B cell (primary cell): ENCODE data around the gene C3AR1. TPM values are rescaled to one million over a fixed set of nuclear protein-coding genes. Genes with fewer than 3 reads are reported as not detected.
A peak's percentile ranks its signal among the peaks of the same experiment; 100 is the strongest.

ENCODE experiments used
- ATAC-seq: fragments of 200-7000 bp; cut with Tn5 transposase; one replicate; pipeline ENCODE4 v1.10.0; 2021; ENCODE audit warnings: low read depth, mild to moderate bottlenecking, moderate number of reproducible peaks, moderate library complexity
- CTCF ChIA-PET: fragments of 350-600 bp; sonication (Branson Sonifier 250); formaldehyde crosslinking; loops from one replicate; lab custom pipeline; 2021; ENCODE audit warnings: antibody characterized with exemption, inconsistent platforms; lab: Charles Lee
- POLR2A ChIA-PET: fragments of 350-600 bp; sonication (Branson Sonifier 250); formaldehyde crosslinking; loops from one replicate; lab custom pipeline; 2021; ENCODE audit warnings: antibody characterized with exemption; lab: Charles Lee
- DNase-seq: peaks from one replicate; pipeline ENCODE4 v3.0.0; 2013
- H2AFZ ChIP-seq: 2 replicates; pipeline ENCODE4 v1.6.1; 2012; ENCODE audit warnings: mild to moderate bottlenecking, low read depth, low read length; ENCODE audit not compliant: insufficient read depth, poor library complexity, severe bottlenecking
- H3K27ac ChIP-seq, 2 donors: 1 replicate in 1 of 2; 2 replicates in 1 of 2; pipeline ENCODE4 v1.5.1; 2012 to 2013; ENCODE audit warnings: low read length in 2 of 2, mild to moderate bottlenecking in 2 of 2, moderate library complexity in 1 of 2
- H3K27me3 ChIP-seq, 4 experiments: fragments of 200-600 bp in 1 of 4; sonication (generic) in 1 of 4; replicated peaks in 1 of 4; 1 replicate in 2 of 4; 2 replicates in 2 of 4; pipeline versions ENCODE4 v1.6.1 to v1.7.0; 2013 to 2016; ENCODE audit warnings: low read length in 3 of 4, mild to moderate bottlenecking in 2 of 4, mixed read lengths in 1 of 4, moderate library complexity in 1 of 4; ENCODE audit not compliant: insufficient read depth in 4 of 4, control insufficient read depth in 3 of 4; ENCODE audit errors: control extremely low read depth in 1 of 4
- H3K36me3 ChIP-seq, 2 experiments: replicated peaks in 1 of 2; 1 replicate in 1 of 2; 2 replicates in 1 of 2; pipeline versions ENCODE4 v1.6.1 to v1.7.1; 2013; ENCODE audit warnings: low read length in 1 of 2; ENCODE audit not compliant: insufficient read depth in 2 of 2, control insufficient read depth in 1 of 2; ENCODE audit errors: control extremely low read depth in 1 of 2, extremely low read depth in 1 of 2
- H3K4me1 ChIP-seq, 2 donors: fragments of 200-600 bp in 1 of 2; sonication (generic) in 1 of 2; 1 replicate in 1 of 2; 2 replicates in 1 of 2; pipeline versions ENCODE4 v1.5.1 to v1.6.1; 2013 to 2017; ENCODE audit warnings: low read length in 2 of 2; ENCODE audit not compliant: control insufficient read depth in 2 of 2, insufficient read depth in 2 of 2
- H3K4me2 ChIP-seq: replicated peaks from 2 replicates; pipeline ENCODE3; 2012; ENCODE audit warnings: mild to moderate bottlenecking, low read depth, low read length; ENCODE audit not compliant: poor library complexity, severe bottlenecking
- H3K4me3 ChIP-seq, 5 experiments: fragments of 200-600 bp in 1 of 5; sonication (generic) in 1 of 5; 1 replicate in 3 of 5; 2 replicates in 2 of 5; pipeline versions ENCODE4 v1.5.1 to v1.7.0; 2011 to 2016; ENCODE audit warnings: low read length in 4 of 5, mild to moderate bottlenecking in 4 of 5, low read depth in 2 of 5, control low read depth in 1 of 5, moderate library complexity in 1 of 5; ENCODE audit not compliant: insufficient read depth in 1 of 5; ENCODE audit errors: control extremely low read depth in 1 of 5, extremely low read depth in 1 of 5
- H3K79me2 ChIP-seq: fragments of 200-600 bp; sonication (generic); one replicate; pipeline ENCODE4 v1.6.0; 2016; ENCODE audit warnings: low read length; ENCODE audit not compliant: control insufficient read depth, insufficient read depth
- H3K9ac ChIP-seq: fragments of 200-600 bp; sonication (generic); 2 replicates; pipeline ENCODE4 v1.6.1; 2017; ENCODE audit warnings: mild to moderate bottlenecking, low read length, moderate library complexity
- H3K9me3 ChIP-seq, 3 donors: one replicate each; pipeline versions ENCODE4 v1.6.1 to v1.7.1; 2013; ENCODE audit warnings: low read length in 2 of 3; ENCODE audit not compliant: control insufficient read depth in 2 of 3, insufficient read depth in 1 of 3; ENCODE audit errors: control extremely low read depth in 1 of 3
- H4K20me1 ChIP-seq: 2 replicates; pipeline ENCODE4 v1.6.0; 2012; ENCODE audit warnings: mild to moderate bottlenecking, low read length; ENCODE audit not compliant: insufficient read depth, control insufficient read depth, poor library complexity, severe bottlenecking
- H3K27ac Mint-ChIP-seq: one replicate; pipeline ENCODE4 v1.8.0; 2021; ENCODE audit warnings: mixed read lengths
- H3K27me3 Mint-ChIP-seq: one replicate; pipeline ENCODE4 v1.8.0; 2021; ENCODE audit warnings: mixed read lengths
- H3K4me1 Mint-ChIP-seq: one replicate; pipeline ENCODE4 v1.8.0; 2021; ENCODE audit warnings: mixed read lengths
- H3K4me3 Mint-ChIP-seq: one replicate; pipeline ENCODE4 v1.8.0; 2021; ENCODE audit warnings: mixed read lengths
- H3K9me3 Mint-ChIP-seq: one replicate; pipeline ENCODE4 v1.8.0; 2022; ENCODE audit warnings: mixed read lengths; ENCODE audit not compliant: insufficient read depth
- EZH2 ChIP-seq: IDR thresholded peaks from 2 replicates; pipeline ENCODE4 v1.6.1; 2012; ENCODE audit warnings: borderline replicate concordance, low read depth, mild to moderate bottlenecking, moderate library complexity, low read length; ENCODE audit not compliant: insufficient read depth, poor library complexity, severe bottlenecking
- WGBS: methylation state at CpG from one replicate; pipeline ENCODE4 v1.1.5; 2013; ENCODE audit warnings: missing lambda C conversion rate; ENCODE audit not compliant: insufficient coverage; 5-methylcytosine and 5-hydroxymethylcytosine counted together
- intact Hi-C: fragments of 100-400 bp; cut with micrococcal nuclease; formaldehyde crosslinking; loops from one replicate; pipeline ENCODE4 v1.10.0; 2022
- polyA plus RNA-seq: library from polyadenylated mRNA; depleted of rRNA; stranded (reverse); fragments of >200 nt; gene quantifications from 2 replicates; pipeline ENCODE4 v1.2.3, GENCODE V29; 2012
- total RNA-seq, 2 donors: library from RNA; stranded (reverse); fragments of 120-200 nt in 1 of 2; gene quantifications; 1 replicate in 1 of 2; 2 replicates in 1 of 2; pipeline versions ENCODE4 v1.2.3 to v1.2.4, GENCODE V29; 2013 to 2022
- TF ChIP-seq, protein P1 (sequence below): fragments of 200-600 bp; IDR thresholded peaks from one replicate; pipeline ENCODE4 v1.8.0; 2022; ENCODE audit warnings: antibody characterized with exemption, mild to moderate bottlenecking

C3AR1 gene
- total and polyA plus RNA-seq, 2 donors (not counting 1 experiment from before 2014, with no cell fraction given): 0.13 to 0.64 TPM

- POLR2A ChIA-PET: interaction anchor here (0.6 to 2.2 kb wide), 5 partner anchors 54 to 684 kb away, joined by 3 to 15 read pairs (median 4); no protein-coding TSS in a partner anchor
These were observed 38.3 kb downstream of the C3AR1 start for GRCh38 chr12:8027856-8028255.

More at GRCh38 chr12:8027856-8028255, 38.3 kb downstream of the C3AR1 start:
- Histone ChIP-seq H3K9me3 (no peaks in the 10 kb centered on the region), H3K9ac (no peak overlapping the region), H2AFZ (peak overlapping the region; percentile 80), H3K4me3 (peak overlapping the region in 1 of 5 experiments; percentile 92), H4K20me1 (no peaks in the 10 kb centered on the region), H3K4me1 (peaks cover 8 to 14% of the 10 kb centered on the region in 2 donors), H3K36me3 (no peaks in the 10 kb centered on the region), H3K27ac (no peak overlapping the region), H3K4me2 (peak overlapping the region; percentile 76), H3K27me3 (no peaks in the 10 kb centered on the region), H3K79me2 (peaks cover 10% of the 10 kb centered on the region)
- Mint-ChIP-seq H3K27ac (peak overlapping the region; percentile 5), H3K4me1 (peaks cover 17% of the 10 kb centered on the region), H3K9me3 (no peaks in the 10 kb centered on the region), H3K27me3 (no peaks in the 10 kb centered on the region), H3K4me3 (peak overlapping the region; percentile 97)
- no CpG with 5 or more reads among the region's 5 CpGs for WGBS
- no peak for TF ChIP-seq EZH2
- TF ChIP-seq, protein P1, sequence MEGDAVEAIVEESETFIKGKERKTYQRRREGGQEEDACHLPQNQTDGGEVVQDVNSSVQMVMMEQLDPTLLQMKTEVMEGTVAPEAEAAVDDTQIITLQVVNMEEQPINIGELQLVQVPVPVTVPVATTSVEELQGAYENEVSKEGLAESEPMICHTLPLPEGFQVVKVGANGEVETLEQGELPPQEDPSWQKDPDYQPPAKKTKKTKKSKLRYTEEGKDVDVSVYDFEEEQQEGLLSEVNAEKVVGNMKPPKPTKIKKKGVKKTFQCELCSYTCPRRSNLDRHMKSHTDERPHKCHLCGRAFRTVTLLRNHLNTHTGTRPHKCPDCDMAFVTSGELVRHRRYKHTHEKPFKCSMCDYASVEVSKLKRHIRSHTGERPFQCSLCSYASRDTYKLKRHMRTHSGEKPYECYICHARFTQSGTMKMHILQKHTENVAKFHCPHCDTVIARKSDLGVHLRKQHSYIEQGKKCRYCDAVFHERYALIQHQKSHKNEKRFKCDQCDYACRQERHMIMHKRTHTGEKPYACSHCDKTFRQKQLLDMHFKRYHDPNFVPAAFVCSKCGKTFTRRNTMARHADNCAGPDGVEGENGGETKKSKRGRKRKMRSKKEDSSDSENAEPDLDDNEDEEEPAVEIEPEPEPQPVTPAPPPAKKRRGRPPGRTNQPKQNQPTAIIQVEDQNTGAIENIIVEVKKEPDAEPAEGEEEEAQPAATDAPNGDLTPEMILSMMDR: no peak
- CTCF ChIA-PET: interaction anchor here (0.7 to 2.4 kb wide), 5 partner anchors 9 to 95 kb away, joined by 4 to 14 read pairs (median 9); no protein-coding TSS in a partner anchor
- intact Hi-C loops: loop anchor here (1.0 to 2.0 kb wide), 3 partner anchors 54 to 897 kb away; partner anchors contain the start of genes CLSTN3 and NECAP1
- ATAC-seq (no peak), DNase-seq (no peak)
